SU-DHL-6 (cell line): Measurements from ENCODE around the gene PLA2G2A.
"Not testable (repeated sequence)": the region's sequence is repeated elsewhere in the genome, so short reads cannot be mapped to it uniquely, and the experiment has no call there.

Experiments
- H2AFZ ChIP-seq: fragments of 200-600 bp; sonication (generic); 2 replicates; pipeline ENCODE4 v1.6.1; 2014; ENCODE audit warnings: low read depth, mild to moderate bottlenecking, moderate library complexity, mixed read lengths, antibody characterized with exemption, low read length; ENCODE audit not compliant: severe bottlenecking
- H3F3A ChIP-seq: fragments of 200-600 bp; shearing (Covaris generic); 2 replicates; pipeline ENCODE4 v1.6.0; 2016; ENCODE audit warnings: antibody characterized with exemption, mild to moderate bottlenecking; ENCODE audit not compliant: insufficient read depth
- H3K27ac ChIP-seq: fragments of 200-600 bp; sonication (generic); 2 replicates; pipeline ENCODE4 v1.5.1; 2016; ENCODE audit warnings: low read depth, mild to moderate bottlenecking, low read length, moderate library complexity, mixed read lengths
- H3K27me3 ChIP-seq: fragments of 200-600 bp; sonication (generic), shearing (Covaris generic); 2 replicates; pipeline ENCODE4 v1.6.0; 2014; ENCODE audit warnings: mild to moderate bottlenecking, low read length
- H3K36me3 ChIP-seq: fragments of 200-600 bp; sonication (generic); 2 replicates; pipeline ENCODE4 v1.6.1; 2014; ENCODE audit warnings: mild to moderate bottlenecking, low read length, mixed read lengths
- H3K4me2 ChIP-seq: fragments of 300-600, 200-600 bp; shearing (Covaris generic), sonication (generic); 2 replicates; pipeline ENCODE4 v1.6.0; 2014; ENCODE audit warnings: low read length, low read depth, mild to moderate bottlenecking; ENCODE audit not compliant: poor library complexity, severe bottlenecking
- H3K4me3 ChIP-seq: fragments of 200-600 bp; sonication (generic); 2 replicates; pipeline ENCODE4 v1.5.1; 2014; ENCODE audit warnings: antibody characterized with exemption, low read length, mild to moderate bottlenecking, mixed read lengths; ENCODE audit not compliant: insufficient read depth, poor library complexity, severe bottlenecking
- H3K79me2 ChIP-seq: fragments of 200-600 bp; sonication (generic); 2 replicates; pipeline ENCODE4 v1.6.1; 2014; ENCODE audit warnings: mild to moderate bottlenecking, low read length, moderate library complexity; ENCODE audit not compliant: insufficient read depth
- H3K9ac ChIP-seq: fragments of 200-600 bp; sonication (generic); 2 replicates; pipeline ENCODE4 v1.7.0; 2014; ENCODE audit warnings: mild to moderate bottlenecking, low read length
- H3K9me2 ChIP-seq: fragments of 200-600 bp; sonication (generic); replicated peaks from 2 replicates; pipeline ENCODE4 v1.6.1; 2014; ENCODE audit warnings: low read length; ENCODE audit not compliant: insufficient read depth
- H3K9me3 ChIP-seq: fragments of 200-600 bp; sonication (generic); 2 replicates; pipeline ENCODE4 v1.6.1; 2014; ENCODE audit warnings: low read length, mixed read lengths; ENCODE audit not compliant: insufficient read depth
- H4K20me1 ChIP-seq: fragments of 200-600 bp; sonication (generic); 2 replicates; pipeline ENCODE4 v1.6.1; 2014; ENCODE audit warnings: low read depth, mild to moderate bottlenecking, antibody characterized with exemption, low read length, moderate library complexity, mixed read lengths
- CTCF ChIP-seq: fragments of 200-600 bp; sonication (generic); IDR thresholded peaks from one replicate; pipeline ENCODE4 v1.5.1; 2017; ENCODE audit warnings: antibody characterized with exemption, mild to moderate bottlenecking, low read length, moderate library complexity; ENCODE audit not compliant: insufficient read depth, poor library complexity, severe bottlenecking
- EZH2phosphoT487 ChIP-seq: fragments of 200-600 bp; sonication (generic), shearing (Covaris generic); conservative IDR thresholded peaks from 2 replicates; pipeline ENCODE4 v1.6.1; 2018; ENCODE audit warnings: mild to moderate bottlenecking, antibody characterized with exemption, low read length, moderate library complexity, mixed read lengths

The PLA2G2A gene

DNA sequence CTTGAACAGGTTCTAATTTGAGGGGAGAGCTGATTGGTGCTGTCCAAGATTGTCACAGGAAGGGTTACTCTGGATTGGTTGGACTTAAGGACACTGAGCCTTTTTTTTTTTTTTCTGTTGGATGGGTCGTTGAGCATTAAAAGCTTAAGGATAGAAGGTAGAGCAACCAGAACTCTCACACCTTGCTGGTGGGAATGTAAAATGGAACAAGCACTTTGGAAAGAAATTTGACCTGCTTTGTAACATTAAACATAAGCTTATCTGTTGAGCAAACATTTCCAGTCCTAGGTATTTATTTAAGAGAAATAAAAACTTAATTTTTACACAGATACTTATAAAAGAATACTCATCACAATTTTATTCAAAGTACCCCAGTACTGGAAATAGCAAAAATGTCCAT is 29.8 kb upstream of the PLA2G2A start:
- Histone ChIP-seq H3K27me3 (no peaks in the 10 kb centered on the region), H3K79me2 (no peaks in the 10 kb centered on the region), H4K20me1 (no peaks in the 10 kb centered on the region), H2AFZ (no peak overlapping the region), H3K9me3 (no peaks in the 10 kb centered on the region), H3K27ac (no peak overlapping the region), H3K9me2 (no peaks in the 10 kb centered on the region), H3K9ac (no peak overlapping the region), H3K36me3 (no peaks in the 10 kb centered on the region), H3F3A (no peaks in the 10 kb centered on the region), H3K4me3 (no peak overlapping the region), H3K4me2 (no peak overlapping the region)
- no peak for TF ChIP-seq EZH2phosphoT487
- no peak for TF ChIP-seq CTCF

GRCh38 chr1:20008391-20008841 is 29.0 kb upstream of the PLA2G2A start:
- no peak overlapping the region for H2AFZ ChIP-seq
- no peaks in the 10 kb centered on the region for H3K9me3 ChIP-seq
- no peaks in the 10 kb centered on the region for H3K79me2 ChIP-seq
- no peak overlapping the region for H3K9ac ChIP-seq
- no peak for TF ChIP-seq CTCF
- no peak for TF ChIP-seq EZH2phosphoT487
- H3K27ac ChIP-seq: no peak overlapping the region
- no peaks in the 10 kb centered on the region for H4K20me1 ChIP-seq
- H3F3A ChIP-seq: no peaks in the 10 kb centered on the region
- no peaks in the 10 kb centered on the region for H3K27me3 ChIP-seq
- no peak overlapping the region for H3K4me3 ChIP-seq
- no peaks in the 10 kb centered on the region for H3K36me3 ChIP-seq
- no peak overlapping the region for H3K4me2 ChIP-seq
- H3K9me2 ChIP-seq: no peaks in the 10 kb centered on the region

DNA sequence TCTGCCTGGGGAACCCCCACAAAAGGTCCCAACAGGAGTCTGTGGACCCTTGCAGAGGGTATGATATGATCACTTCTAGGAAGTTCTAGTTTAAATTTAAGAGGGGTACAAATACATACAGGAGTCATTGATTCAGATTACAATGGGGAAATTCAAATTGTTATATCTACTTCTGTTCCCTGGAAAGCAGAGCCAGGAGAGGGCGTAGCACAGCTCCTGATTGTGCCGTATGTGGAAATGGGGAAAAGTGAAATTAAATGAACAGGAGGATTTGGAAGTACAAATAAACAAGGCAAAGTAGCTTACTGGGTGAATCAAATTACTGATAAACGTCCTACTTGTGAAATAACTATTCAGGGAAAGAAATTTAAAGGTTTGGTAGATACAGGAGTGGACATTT is 19.4 kb upstream of the PLA2G2A start:
- H3K79me2 ChIP-seq, H3K36me3 ChIP-seq, H3K4me3 ChIP-seq, H3K9me2 ChIP-seq, H3K9ac ChIP-seq, H4K20me1 ChIP-seq, H3K4me2 ChIP-seq, H3K27ac ChIP-seq, H2AFZ ChIP-seq, H3K9me3 ChIP-seq, H3F3A ChIP-seq, H3K27me3 ChIP-seq: not testable (repeated sequence)

- no peaks in the 10 kb centered on the region for H3K36me3 ChIP-seq
- H3K9me2 ChIP-seq: no peaks in the 10 kb centered on the region
- no peak overlapping the region for H3K4me2 ChIP-seq
- no peaks in the 10 kb centered on the region for H4K20me1 ChIP-seq
- H3F3A ChIP-seq: no peaks in the 10 kb centered on the region
- no peak overlapping the region for H2AFZ ChIP-seq
- no peak for TF ChIP-seq EZH2phosphoT487
- TF ChIP-seq CTCF: no peak
- no peak overlapping the region for H3K27ac ChIP-seq
- H3K27me3 ChIP-seq: no peaks in the 10 kb centered on the region
- H3K4me3 ChIP-seq: no peak overlapping the region
- H3K9me3 ChIP-seq: no peaks in the 10 kb centered on the region
- H3K9ac ChIP-seq: no peak overlapping the region
- no peaks in the 10 kb centered on the region for H3K79me2 ChIP-seq
Observed at GRCh38 chr1:19990689-19991088, 11.3 kb upstream of the PLA2G2A start.

- H3K79me2 ChIP-seq, H3K4me2 ChIP-seq, H3F3A ChIP-seq, H3K4me3 ChIP-seq, H3K9me3 ChIP-seq, H3K9ac ChIP-seq, H3K9me2 ChIP-seq, H3K27me3 ChIP-seq, H2AFZ ChIP-seq, H3K27ac ChIP-seq, H3K36me3 ChIP-seq, H4K20me1 ChIP-seq: not testable (repeated sequence)
Observed at GRCh38 chr1:19990182-19990582, 10.8 kb upstream of the PLA2G2A start.
